OCI-LY3 (cell line): ENCODE measurements around the gene PSMA8.

ENCODE experiments used
- H2AFZ ChIP-seq: fragments of 200-600, 300-600 bp; shearing (Covaris generic); 2 replicates; pipeline ENCODE4 v1.6.0; 2014; ENCODE audit warnings: antibody characterized with exemption, low read depth, low read length
- H3K27ac ChIP-seq: fragments of 200-600, 300-600 bp; sonication (generic); 2 replicates; pipeline ENCODE4 v1.5.1; 2014; ENCODE audit warnings: mild to moderate bottlenecking, low read length, moderate library complexity, mixed read lengths
- H3K27me3 ChIP-seq: fragments of 200-600, 300-600 bp; sonication (generic); 2 replicates; pipeline ENCODE4 v1.6.1; 2014; ENCODE audit warnings: low read depth, low read length, mixed read lengths
- H3K36me3 ChIP-seq: fragments of 200-600, 300-600 bp; sonication (generic); replicated peaks from 2 replicates; pipeline ENCODE3; 2014; ENCODE audit warnings: low read depth, low read length, mixed read lengths
- H3K4me1 ChIP-seq: fragments of 300-600, 200-600 bp; sonication (generic); 2 replicates; pipeline ENCODE4 v1.6.1; 2014; ENCODE audit warnings: low read length, mixed read lengths
- H3K4me2 ChIP-seq: fragments of 200-600, 300-600 bp; sonication (generic); 2 replicates; pipeline ENCODE4 v1.6.1; 2014; ENCODE audit warnings: low read length, mixed read lengths
- H3K4me3 ChIP-seq: fragments of 300-600, 200-600 bp; sonication (generic); 2 replicates; pipeline ENCODE4 v1.5.1; 2014; ENCODE audit warnings: antibody characterized with exemption, mild to moderate bottlenecking, low read length, moderate library complexity
- H3K79me2 ChIP-seq: fragments of 300-600, 200-600 bp; shearing (Covaris generic); 2 replicates; pipeline ENCODE4 v1.6.1; 2014; ENCODE audit warnings: mild to moderate bottlenecking, low read length, mixed read lengths
- H3K9ac ChIP-seq: fragments of 300-600, 200-600 bp; shearing (Covaris generic); 2 replicates; pipeline ENCODE4 v1.6.0; 2014; ENCODE audit warnings: mild to moderate bottlenecking, low read length, moderate library complexity
- H3K9me3 ChIP-seq: fragments of 200-600, 300-600 bp; shearing (Covaris generic); 2 replicates; pipeline ENCODE4 v1.6.1; 2014; ENCODE audit warnings: low read length, mixed read lengths; ENCODE audit not compliant: insufficient read depth
- H4K20me1 ChIP-seq: fragments of 200-600, 300-600 bp; sonication (generic); 2 replicates; pipeline ENCODE4 v1.6.1; 2016; ENCODE audit warnings: low read length, mixed read lengths; ENCODE audit not compliant: insufficient read depth
- CTCF ChIP-seq: fragments of 200-600, 300-600 bp; sonication (generic); IDR thresholded peaks from 2 replicates; pipeline ENCODE4 v1.5.1; 2014; ENCODE audit warnings: antibody characterized with exemption, low read length, low read depth
- EZH2phosphoT487 ChIP-seq: fragments of 200-600 bp; shearing (Covaris generic); IDR thresholded peaks from 2 replicates; pipeline ENCODE4 v1.6.1; 2018; ENCODE audit warnings: antibody characterized with exemption, mixed run types, low read depth

Gene PSMA8

DNA sequence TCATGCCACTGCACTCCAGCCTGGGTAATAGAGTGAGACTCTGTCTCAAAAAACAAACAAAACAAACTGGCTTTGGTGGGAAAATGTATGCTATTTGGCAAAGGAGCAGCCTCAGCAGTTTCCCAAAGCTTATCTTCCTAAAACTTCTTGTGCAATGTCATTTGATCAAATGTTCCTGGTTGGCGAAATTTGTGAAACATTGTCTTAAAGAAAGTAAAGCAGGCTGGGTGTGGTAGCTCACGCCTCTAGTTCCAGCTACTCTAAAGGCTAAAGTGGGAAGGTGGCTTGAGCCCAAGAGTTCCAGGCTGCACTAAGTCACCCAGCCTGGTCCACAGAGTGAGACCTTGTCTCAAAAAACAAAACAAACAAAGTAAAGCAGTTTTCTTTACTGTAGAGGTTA lies 75.3 kb downstream of the PSMA8 start:
- no peak for TF ChIP-seq CTCF
- no peak for TF ChIP-seq EZH2phosphoT487
- H3K9ac ChIP-seq = no peak overlapping the region
- no peaks in the 10 kb centered on the region for H3K9me3 ChIP-seq
- H3K27ac ChIP-seq = no peak overlapping the region
- no peaks in the 10 kb centered on the region for H3K27me3 ChIP-seq
- H3K4me1 ChIP-seq = peaks cover 6% of the 10 kb centered on the region; the same call in 1 of the 2 replicates
- H3K4me2 ChIP-seq = no peak overlapping the region
- H3K36me3 ChIP-seq = no peaks in the 10 kb centered on the region
- no peaks in the 10 kb centered on the region for H4K20me1 ChIP-seq
- no peaks in the 10 kb centered on the region for H3K79me2 ChIP-seq
- H2AFZ ChIP-seq = no peak overlapping the region
- H3K4me3 ChIP-seq = no peak overlapping the region

- Histone ChIP-seq H3K9ac (no peak overlapping the region), H3K79me2 (no peaks in the 10 kb centered on the region), H2AFZ (no peak overlapping the region), H3K27me3 (no peaks in the 10 kb centered on the region), H3K4me1 (peaks cover 8% of the 10 kb centered on the region), H3K36me3 (no peaks in the 10 kb centered on the region), H3K4me2 (no peak overlapping the region), H3K27ac (no peak overlapping the region), H3K9me3 (no peaks in the 10 kb centered on the region), H3K4me3 (no peak overlapping the region), H4K20me1 (no peaks in the 10 kb centered on the region)
- TF ChIP-seq CTCF = no peak
- no peak for TF ChIP-seq EZH2phosphoT487
Measured at GRCh38 chr18:26210147-26210546, 76.5 kb downstream of the PSMA8 start.

- H4K20me1 ChIP-seq = no peaks in the 10 kb centered on the region
- H3K79me2 ChIP-seq = no peaks in the 10 kb centered on the region
- peak overlapping the region; percentile 48 for H3K27ac ChIP-seq
- no peaks in the 10 kb centered on the region for H3K36me3 ChIP-seq
- TF ChIP-seq EZH2phosphoT487 (no peak), CTCF (no peak)
- peaks cover 12% of the 10 kb centered on the region for H3K4me1 ChIP-seq
- peak overlapping the region; percentile 88 for H2AFZ ChIP-seq
- no peaks in the 10 kb centered on the region for H3K9me3 ChIP-seq
- H3K4me3 ChIP-seq = peak overlapping the region; percentile 77
- H3K27me3 ChIP-seq = no peaks in the 10 kb centered on the region
- peak overlapping the region; percentile 76 for H3K4me2 ChIP-seq
- H3K9ac ChIP-seq = peak overlapping the region; percentile 53
Measured at GRCh38 chr18:26215247-26215970, 81.7 kb downstream of the PSMA8 start.

DNA sequence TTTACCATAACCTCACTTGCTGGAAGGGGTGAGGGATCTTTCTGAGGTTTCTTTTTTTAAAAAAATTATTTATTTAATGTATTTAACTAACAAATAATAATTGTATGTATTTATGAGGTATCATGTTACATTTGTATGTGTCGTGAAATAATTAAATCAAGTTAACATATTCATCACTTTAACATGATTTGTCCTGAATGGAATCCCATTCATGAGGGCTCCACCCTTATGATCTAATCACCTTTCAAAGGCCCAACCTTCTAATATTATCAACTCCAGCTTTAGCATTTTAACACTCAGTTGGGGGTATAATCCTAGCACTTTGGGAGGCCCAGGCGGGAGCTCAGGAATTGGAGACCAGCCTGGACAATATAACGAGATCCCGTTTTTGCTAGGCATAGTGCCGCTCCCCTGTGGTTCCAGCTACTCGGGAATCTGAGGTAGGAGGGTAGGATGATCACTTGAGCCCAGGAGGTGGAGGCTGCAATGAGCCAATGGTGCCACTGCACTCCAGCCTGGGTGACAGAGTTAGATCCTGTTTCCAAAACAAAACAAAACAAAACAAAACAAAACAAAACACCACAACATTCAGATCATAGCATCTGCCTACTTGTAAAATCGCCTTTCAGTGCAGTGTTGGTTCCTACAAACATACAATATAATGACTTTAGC lies 91.5 kb downstream of the PSMA8 start:
- peak overlapping the region; percentile 100 for H2AFZ ChIP-seq
- H3K9me3 ChIP-seq = no peaks in the 10 kb centered on the region
- no peak overlapping the region for H3K27ac ChIP-seq
- H4K20me1 ChIP-seq = peaks cover 16% of the 10 kb centered on the region; the same call in 1 of the 2 replicates
- peak overlapping the region; percentile 96 for H3K4me2 ChIP-seq
- TF ChIP-seq EZH2phosphoT487 = no peak
- no peak for TF ChIP-seq CTCF
- H3K4me3 ChIP-seq = peak overlapping the region; percentile 84
- peaks cover 14% of the 10 kb centered on the region; the same call in 1 of the 2 replicates for H3K27me3 ChIP-seq
- H3K79me2 ChIP-seq = peaks cover 34% of the 10 kb centered on the region
- H3K36me3 ChIP-seq = no peaks in the 10 kb centered on the region
- peaks cover 18% of the 10 kb centered on the region for H3K4me1 ChIP-seq
- no peak overlapping the region for H3K9ac ChIP-seq
